Nephron progenitor cell (in vitro differentiated cells): ENCODE measurements around the gene NCOA5.

Experiments used
- DNase-seq: peaks from one replicate; pipeline ENCODE4 v3.0.0; 2021
- H3K27ac Mint-ChIP-seq: 2 replicates; pipeline ENCODE4 v1.8.0; 2021; ENCODE audit warnings: mild to moderate bottlenecking, moderate library complexity, mixed read lengths
- H3K27me3 Mint-ChIP-seq: 2 replicates; pipeline ENCODE4 v1.8.0; 2021; ENCODE audit warnings: mild to moderate bottlenecking, low read depth, mixed read lengths; ENCODE audit not compliant: poor library complexity
- H3K36me3 Mint-ChIP-seq: 2 replicates; pipeline ENCODE4 v1.8.0; 2021; ENCODE audit warnings: low read depth, mixed read lengths
- H3K4me1 Mint-ChIP-seq: 2 replicates; pipeline ENCODE4 v1.8.0; 2021; ENCODE audit warnings: mixed read lengths
- H3K4me3 Mint-ChIP-seq: 2 replicates; pipeline ENCODE4 v1.8.0; 2021; ENCODE audit warnings: mild to moderate bottlenecking, moderate library complexity, mixed read lengths
- H3K9me3 Mint-ChIP-seq: 2 replicates; pipeline ENCODE4 v1.8.0; 2021; ENCODE audit warnings: mild to moderate bottlenecking, moderate library complexity, mixed read lengths
- TF ChIP-seq, protein P1 (sequence below): fragments of 200-600 bp; sonication (generic); IDR thresholded peaks from 2 replicates; pipeline ENCODE4 v1.5.0; 2021; ENCODE audit warnings: antibody characterized with exemption

Gene NCOA5

DNA sequence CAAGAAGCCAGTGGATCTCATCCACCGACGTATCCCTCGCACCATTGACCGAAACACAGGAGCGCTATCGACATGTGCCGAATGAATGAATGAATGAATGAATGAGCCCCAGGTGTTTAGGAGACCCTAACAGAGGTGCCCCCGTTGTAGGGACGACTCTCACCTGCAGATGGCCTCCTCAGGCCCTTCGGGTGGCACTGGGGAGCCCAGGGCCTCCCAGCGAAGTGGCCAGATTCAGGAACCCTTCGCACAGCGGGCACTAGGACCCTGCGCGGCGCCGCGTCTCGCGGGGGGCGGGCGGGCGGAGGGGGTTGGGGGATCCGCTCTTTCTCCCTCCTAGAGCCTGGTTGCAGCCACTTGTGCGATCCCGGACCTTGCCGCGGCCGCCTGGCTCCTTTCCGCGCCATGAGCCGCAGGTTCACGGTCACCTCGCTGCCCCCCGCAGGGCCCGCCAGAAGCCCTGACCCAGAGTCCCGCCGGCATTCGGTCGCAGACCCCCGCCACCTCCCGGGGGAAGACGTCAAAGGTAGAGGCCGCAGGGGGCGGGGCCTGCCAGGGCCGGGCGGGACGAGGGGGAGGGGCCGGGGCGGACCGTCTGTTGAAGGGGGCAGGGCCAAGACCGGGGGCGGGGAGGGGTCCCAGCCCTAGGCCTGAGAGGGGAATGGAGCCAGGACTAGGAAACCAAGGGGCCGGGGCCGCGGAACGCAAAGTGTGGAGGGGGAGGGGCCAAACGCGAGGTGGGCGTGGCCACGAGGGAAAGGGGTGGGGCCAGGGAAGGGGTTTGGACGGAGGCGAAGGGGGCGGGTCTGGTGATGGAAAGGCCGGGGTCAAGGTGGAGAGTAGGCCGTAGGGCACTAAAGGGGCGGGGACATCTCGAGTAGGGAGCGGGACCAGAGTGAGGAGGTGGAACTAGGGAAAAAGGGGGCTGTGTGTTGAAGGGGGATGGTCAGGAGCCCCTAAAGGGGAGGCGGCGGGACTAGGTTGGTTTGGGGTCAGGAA lies 68.1 kb downstream of the NCOA5 start:
- peak overlapping the region; percentile 24 for H3K27ac Mint-ChIP-seq
- TF ChIP-seq, protein P1, sequence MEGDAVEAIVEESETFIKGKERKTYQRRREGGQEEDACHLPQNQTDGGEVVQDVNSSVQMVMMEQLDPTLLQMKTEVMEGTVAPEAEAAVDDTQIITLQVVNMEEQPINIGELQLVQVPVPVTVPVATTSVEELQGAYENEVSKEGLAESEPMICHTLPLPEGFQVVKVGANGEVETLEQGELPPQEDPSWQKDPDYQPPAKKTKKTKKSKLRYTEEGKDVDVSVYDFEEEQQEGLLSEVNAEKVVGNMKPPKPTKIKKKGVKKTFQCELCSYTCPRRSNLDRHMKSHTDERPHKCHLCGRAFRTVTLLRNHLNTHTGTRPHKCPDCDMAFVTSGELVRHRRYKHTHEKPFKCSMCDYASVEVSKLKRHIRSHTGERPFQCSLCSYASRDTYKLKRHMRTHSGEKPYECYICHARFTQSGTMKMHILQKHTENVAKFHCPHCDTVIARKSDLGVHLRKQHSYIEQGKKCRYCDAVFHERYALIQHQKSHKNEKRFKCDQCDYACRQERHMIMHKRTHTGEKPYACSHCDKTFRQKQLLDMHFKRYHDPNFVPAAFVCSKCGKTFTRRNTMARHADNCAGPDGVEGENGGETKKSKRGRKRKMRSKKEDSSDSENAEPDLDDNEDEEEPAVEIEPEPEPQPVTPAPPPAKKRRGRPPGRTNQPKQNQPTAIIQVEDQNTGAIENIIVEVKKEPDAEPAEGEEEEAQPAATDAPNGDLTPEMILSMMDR, result no peak
- H3K36me3 Mint-ChIP-seq, result no peaks in the 10 kb centered on the region
- peak; percentile 98 for DNase-seq
- H3K27me3 Mint-ChIP-seq, result peaks cover 58% of the 10 kb centered on the region
- peaks cover 24% of the 10 kb centered on the region for H3K4me1 Mint-ChIP-seq
- H3K4me3 Mint-ChIP-seq, result peak overlapping the region; percentile 83
- no peaks in the 10 kb centered on the region for H3K9me3 Mint-ChIP-seq

DNA sequence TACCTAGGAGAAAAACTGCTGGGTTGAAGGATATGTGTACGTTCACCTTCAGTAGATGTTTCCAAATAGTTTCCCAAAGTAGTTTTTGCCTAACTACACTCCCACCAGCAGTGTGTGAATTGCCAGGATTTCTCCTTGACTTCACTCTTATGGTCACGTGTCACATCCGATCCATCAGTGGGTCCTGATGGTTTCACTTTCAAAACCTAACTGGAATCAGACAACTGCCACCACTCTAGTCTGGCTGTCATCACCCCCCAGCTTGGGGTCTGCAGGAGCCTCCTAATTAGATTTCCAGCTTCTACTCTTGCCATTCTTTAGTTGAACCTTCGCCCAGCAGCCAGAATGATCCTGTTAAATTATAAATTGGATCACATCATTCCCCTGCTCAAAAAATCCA lies 69.2 kb downstream of the NCOA5 start:
- Mint-ChIP-seq H3K4me1 (peaks cover 24% of the 10 kb centered on the region), H3K27me3 (peaks cover 55% of the 10 kb centered on the region), H3K27ac (no peak overlapping the region), H3K9me3 (no peaks in the 10 kb centered on the region), H3K36me3 (no peaks in the 10 kb centered on the region), H3K4me3 (peak overlapping the region; percentile 83)
- DNase-seq, result no peak
- TF ChIP-seq, protein P1, result no peak

DNA sequence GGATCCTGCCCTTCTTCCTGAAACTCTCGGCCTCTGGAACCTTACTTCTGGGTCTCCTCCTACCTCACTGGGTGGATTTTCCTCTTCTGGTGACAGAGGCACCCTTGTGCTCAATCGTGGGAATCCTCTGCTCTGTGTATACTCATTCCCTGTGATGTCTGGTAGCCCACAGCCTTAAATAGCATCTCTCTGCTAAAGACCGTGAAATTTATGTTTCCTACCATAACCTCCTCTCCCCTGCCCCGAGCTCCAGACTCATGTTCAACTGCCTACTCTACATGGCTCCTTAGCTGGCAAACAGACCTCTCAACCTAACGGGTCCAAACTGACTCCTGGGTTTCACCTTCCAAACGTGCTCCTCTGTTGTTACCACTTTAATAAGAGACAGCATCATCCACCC lies 71.2 kb downstream of the NCOA5 start:
- Mint-ChIP-seq H3K36me3 (no peaks in the 10 kb centered on the region), H3K27ac (no peak overlapping the region), H3K4me1 (peaks cover 33% of the 10 kb centered on the region), H3K9me3 (no peaks in the 10 kb centered on the region), H3K27me3 (peaks cover 55% of the 10 kb centered on the region), H3K4me3 (no peak overlapping the region)
- no peak for DNase-seq
- TF ChIP-seq, protein P1, result no peak

DNA sequence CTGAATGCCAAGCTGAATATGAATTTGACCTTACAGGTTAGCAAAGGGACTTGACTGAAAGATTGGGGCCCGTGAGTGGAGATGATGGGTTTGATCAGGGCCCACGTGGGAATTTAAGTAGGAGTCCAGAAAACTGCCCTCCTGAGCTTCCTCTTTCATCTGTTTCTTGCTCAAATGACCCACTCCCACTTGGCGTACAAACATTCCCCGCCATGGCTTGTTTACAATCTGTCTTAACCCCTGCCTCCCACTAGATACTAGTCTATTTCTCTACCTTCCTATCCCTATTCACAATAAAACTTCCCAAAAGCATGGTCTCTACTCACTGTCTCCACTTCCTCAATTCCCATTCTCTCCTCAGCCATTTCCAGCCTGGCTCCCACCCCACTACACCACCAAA lies 71.7 kb downstream of the NCOA5 start:
- Mint-ChIP-seq H3K4me1 (peaks cover 34% of the 10 kb centered on the region), H3K36me3 (no peaks in the 10 kb centered on the region), H3K27me3 (peaks cover 55% of the 10 kb centered on the region), H3K27ac (peak overlapping the region; percentile 43), H3K9me3 (no peaks in the 10 kb centered on the region), H3K4me3 (no peak overlapping the region)
- DNase-seq, result no peak
- TF ChIP-seq, protein P1, result no peak

DNA sequence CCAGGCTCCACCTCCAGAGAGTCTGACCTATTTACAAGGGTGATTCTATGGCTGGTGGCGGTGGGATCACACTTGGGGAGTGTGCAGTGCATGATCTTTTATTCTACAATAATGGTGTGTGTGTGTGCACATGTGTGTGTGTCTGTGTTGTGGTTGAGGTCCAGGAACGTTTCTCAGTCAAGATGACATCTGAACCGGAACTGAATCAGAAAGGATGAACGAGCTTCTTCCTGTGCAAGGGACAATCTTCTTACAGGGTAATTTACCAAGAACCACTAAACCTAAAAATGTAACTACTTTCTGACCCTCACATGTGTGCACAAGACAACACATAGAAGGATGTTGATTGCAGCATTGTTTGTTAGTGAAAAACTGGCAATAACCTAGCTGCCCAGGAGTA lies 72.5 kb downstream of the NCOA5 start:
- peaks cover 57% of the 10 kb centered on the region for H3K27me3 Mint-ChIP-seq
- TF ChIP-seq, protein P1, result no peak
- H3K27ac Mint-ChIP-seq, result no peak overlapping the region
- no peak overlapping the region for H3K4me3 Mint-ChIP-seq
- no peaks in the 10 kb centered on the region for H3K36me3 Mint-ChIP-seq
- H3K4me1 Mint-ChIP-seq, result peaks cover 39% of the 10 kb centered on the region
- no peak for DNase-seq
- no peaks in the 10 kb centered on the region for H3K9me3 Mint-ChIP-seq
